ENCODE results near the gene VPS8.

VPS8 gene

DNA sequence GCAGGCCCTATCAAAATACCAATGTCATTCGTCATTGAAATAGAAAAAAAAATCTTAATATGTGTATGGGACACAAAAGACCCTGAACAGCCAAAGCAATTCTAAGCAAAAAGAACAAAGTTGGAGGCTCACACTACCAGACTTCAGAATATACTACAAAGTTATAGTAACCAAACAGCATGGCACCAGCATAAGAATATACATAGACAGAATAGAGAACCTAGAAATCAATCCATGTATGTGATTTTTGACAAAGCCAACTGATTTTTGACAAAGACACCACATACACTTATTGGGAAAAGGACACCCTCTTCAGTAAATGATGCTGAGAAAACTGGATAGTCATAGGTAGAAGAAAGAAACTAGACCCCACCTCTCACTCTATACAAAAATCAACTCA, 245.9 kb downstream of the VPS8 start:
- H3K9me3 ChIP-seq (ENCODE audit: control insufficient read depth, insufficient read depth, low read length) = peaks cover 13% of the 10 kb centered on the region
- H3K36me3 ChIP-seq (ENCODE audit: insufficient read depth, low read length) = no peaks in the 10 kb centered on the region
- no peaks in the 10 kb centered on the region for H3K4me1 ChIP-seq (ENCODE audit: insufficient read depth, low read length)
- H3K9ac ChIP-seq (ENCODE audit: low read depth, low read length) = no peak overlapping the region

DNA sequence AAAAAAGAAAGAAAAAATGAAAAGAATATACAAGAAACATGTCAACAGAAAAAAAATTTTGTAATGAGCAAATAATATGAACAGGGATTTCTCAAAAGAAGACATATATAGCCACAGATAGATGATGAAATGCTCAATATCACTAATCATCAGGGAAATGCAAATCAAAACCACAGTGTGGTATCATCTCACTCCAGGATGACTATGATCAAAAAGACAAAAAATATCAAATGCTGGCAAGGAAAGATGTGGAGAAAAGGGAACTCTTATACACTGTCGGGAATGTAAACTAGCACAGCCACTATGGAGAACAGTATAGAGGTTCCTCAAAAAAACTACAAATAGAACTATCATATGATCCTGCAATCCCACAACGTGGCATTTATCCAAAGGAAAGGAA, 246.8 kb downstream of the VPS8 start:
- no peaks in the 10 kb centered on the region for H3K36me3 ChIP-seq (ENCODE audit: insufficient read depth, low read length)
- H3K9ac ChIP-seq (ENCODE audit: low read depth, low read length) = no peak overlapping the region
- no peaks in the 10 kb centered on the region for H3K4me1 ChIP-seq (ENCODE audit: insufficient read depth, low read length)
- H3K9me3 ChIP-seq (ENCODE audit: control insufficient read depth, insufficient read depth, low read length) = peaks cover 13% of the 10 kb centered on the region

DNA sequence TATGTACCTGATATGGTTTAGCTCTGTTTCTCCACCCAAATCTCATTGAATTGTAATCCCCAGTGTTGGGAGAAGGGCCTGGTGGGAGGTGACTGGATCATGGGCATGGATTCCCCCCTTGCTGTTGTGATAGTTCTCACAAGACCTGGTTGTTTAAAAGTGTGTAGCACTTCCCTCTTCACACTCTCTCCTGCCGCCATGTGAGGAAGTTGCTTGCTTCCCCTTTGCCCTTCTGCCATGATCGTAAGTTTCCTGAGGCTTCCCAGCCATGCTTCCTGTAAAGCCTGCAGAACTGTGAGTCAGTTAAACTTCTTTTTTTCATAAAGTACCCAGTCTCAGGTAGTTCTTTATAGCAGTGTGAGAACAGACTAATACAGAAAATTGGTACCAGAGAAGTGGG, 247.8 kb downstream of the VPS8 start:
- Histone ChIP-seq H3K4me1 (ENCODE audit: insufficient read depth, low read length) (no peaks in the 10 kb centered on the region), H3K9ac (ENCODE audit: low read depth, low read length) (no peak overlapping the region), H3K36me3 (ENCODE audit: insufficient read depth, low read length) (no peaks in the 10 kb centered on the region), H3K9me3 (ENCODE audit: control insufficient read depth, insufficient read depth, low read length) (peaks cover 13% of the 10 kb centered on the region)

DNA sequence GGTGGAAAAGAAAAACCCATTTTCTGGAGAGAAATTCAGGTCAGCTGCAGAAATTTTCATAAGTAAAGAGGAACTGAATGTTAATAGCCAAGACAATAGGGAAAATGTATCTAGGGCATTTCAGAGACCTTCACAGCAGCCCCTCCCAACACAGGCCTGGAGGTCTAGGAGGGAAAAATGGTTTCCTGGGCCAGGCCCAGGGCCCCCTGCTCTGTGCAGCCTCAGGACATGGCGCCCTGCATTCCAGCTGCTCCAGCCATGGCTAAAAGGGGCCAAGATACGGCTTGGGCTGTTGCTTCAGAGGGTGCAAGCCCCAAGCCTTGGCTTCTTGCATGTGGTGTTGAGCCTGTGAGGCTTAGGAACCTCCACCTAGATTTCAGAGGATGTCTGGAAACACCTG, 248.7 kb downstream of the VPS8 start:
- Histone ChIP-seq H3K9me3 (ENCODE audit: control insufficient read depth, insufficient read depth, low read length) (peaks cover 13% of the 10 kb centered on the region), H3K4me1 (ENCODE audit: insufficient read depth, low read length) (no peaks in the 10 kb centered on the region), H3K9ac (ENCODE audit: low read depth, low read length) (no peak overlapping the region), H3K36me3 (ENCODE audit: insufficient read depth, low read length) (no peaks in the 10 kb centered on the region)

DNA sequence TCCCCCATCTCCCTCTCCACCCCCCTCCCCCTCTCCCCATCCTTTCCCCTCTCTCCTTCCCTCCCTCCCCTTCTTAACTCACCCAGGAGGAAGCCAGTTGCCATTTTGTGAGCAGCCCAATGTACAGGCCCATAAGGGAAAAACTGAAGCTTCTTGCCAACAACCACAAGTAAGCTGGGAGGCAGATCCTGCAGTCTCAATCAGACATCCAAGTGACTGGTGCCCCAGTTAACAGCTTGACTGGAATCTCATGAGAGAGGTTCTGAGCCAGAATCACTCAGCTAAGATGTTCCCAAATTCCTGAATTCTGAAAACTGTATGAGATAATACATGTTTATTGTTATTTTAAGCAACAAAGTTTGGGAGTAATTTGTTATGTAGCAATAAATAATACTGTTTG, 250.2 kb downstream of the VPS8 start:
- Histone ChIP-seq H3K36me3 (ENCODE audit: insufficient read depth, low read length) (no peaks in the 10 kb centered on the region), H3K4me1 (ENCODE audit: insufficient read depth, low read length) (no peaks in the 10 kb centered on the region), H3K9ac (ENCODE audit: low read depth, low read length) (no peak overlapping the region), H3K9me3 (ENCODE audit: control insufficient read depth, insufficient read depth, low read length) (peaks cover 13% of the 10 kb centered on the region)

DNA sequence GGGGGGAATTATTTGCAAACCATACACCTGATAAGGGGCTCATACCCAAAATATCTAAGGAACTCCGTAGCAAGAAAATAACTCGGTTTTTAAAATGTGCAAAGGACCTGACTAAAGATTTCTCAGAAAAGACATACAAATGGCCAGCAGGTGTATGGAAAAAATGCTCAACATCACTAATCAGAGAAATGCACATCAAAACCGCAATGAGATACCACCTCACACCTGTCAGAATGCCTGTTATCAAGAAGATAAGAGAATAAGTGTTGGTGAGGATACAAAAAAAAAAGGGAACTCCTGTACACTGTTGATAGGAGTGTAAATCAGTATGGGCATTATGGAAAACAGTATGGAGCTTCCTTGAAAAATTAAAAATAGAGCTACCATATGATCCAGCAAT, 251.5 kb downstream of the VPS8 start:
- Histone ChIP-seq H3K36me3 (ENCODE audit: insufficient read depth, low read length) (no peaks in the 10 kb centered on the region), H3K9ac (ENCODE audit: low read depth, low read length) (no peak overlapping the region), H3K9me3 (ENCODE audit: control insufficient read depth, insufficient read depth, low read length) (peaks cover 6% of the 10 kb centered on the region), H3K4me1 (ENCODE audit: insufficient read depth, low read length) (no peaks in the 10 kb centered on the region)

DNA sequence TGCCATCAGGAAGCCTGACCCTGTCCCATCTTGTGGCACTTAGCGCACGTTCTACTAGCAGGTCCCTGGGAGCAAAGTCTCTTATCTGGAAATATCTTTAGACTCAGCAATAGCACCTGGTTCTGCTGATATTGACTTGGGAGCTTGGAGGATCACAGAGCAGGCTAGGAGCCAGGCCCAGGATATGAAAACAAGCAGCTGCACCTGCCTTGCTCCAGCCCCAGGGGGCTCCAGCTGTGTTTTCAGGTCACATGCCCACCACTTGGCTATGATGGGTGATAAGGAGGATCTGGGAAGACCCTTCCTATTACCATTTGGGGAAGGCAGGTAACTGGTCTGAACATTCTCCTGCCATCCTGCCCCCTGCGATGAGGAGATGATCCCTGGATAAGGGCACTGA, 253.1 kb downstream of the VPS8 start:
- H3K9ac ChIP-seq (ENCODE audit: low read depth, low read length) = no peak overlapping the region
- H3K9me3 ChIP-seq (ENCODE audit: control insufficient read depth, insufficient read depth, low read length) = peaks cover 6% of the 10 kb centered on the region
- no peaks in the 10 kb centered on the region for H3K36me3 ChIP-seq (ENCODE audit: insufficient read depth, low read length)
- H3K4me1 ChIP-seq (ENCODE audit: insufficient read depth, low read length) = peaks cover under 1% of the 10 kb centered on the region; the same call in 1 of the 2 replicates

DNA sequence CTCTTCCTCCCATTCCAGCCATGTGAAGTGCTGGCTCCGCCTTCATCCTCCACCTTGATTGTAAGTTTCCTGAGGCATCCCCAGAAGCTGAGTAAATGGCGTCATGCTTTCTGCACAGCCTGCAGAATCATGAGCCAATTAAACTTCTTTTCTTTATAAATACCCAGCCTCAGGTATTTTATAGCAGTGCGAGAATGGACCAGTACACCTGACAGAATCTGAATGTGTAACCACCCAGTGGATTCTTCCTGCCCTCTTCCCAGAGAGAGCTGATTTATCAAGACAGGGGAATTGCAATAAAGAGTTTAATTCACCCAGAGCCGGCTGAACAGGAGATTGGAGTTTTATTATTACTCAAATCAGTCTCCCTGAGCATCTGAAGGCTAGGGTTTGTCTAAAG, 254.3 kb downstream of the VPS8 start:
- Histone ChIP-seq H3K9me3 (ENCODE audit: control insufficient read depth, insufficient read depth, low read length) (peaks cover 4% of the 10 kb centered on the region), H3K36me3 (ENCODE audit: insufficient read depth, low read length) (no peaks in the 10 kb centered on the region), H3K4me1 (ENCODE audit: insufficient read depth, low read length) (peaks cover 6% of the 10 kb centered on the region), H3K9ac (ENCODE audit: low read depth, low read length) (no peak overlapping the region)

DNA sequence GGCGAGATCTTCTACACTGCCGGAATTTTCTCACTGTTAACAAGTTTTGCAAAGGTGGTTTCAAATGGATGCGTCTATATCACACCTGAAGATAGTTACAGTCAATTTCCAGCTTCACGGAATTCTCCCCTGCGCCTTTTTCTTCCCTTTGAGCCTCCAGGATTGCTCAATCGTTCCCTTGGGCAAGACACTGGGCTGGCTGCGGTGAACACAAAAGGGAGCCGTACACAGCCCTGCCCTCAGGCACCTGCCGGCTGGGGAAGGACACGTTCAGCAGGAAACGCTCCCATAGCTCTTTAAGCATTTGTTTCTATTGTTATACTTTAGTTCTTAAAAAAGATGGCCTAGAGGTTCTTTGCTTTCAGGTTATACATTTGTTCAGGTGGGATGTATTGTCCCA, 255.2 kb downstream of the VPS8 start:
- Histone ChIP-seq H3K36me3 (ENCODE audit: insufficient read depth, low read length) (no peaks in the 10 kb centered on the region), H3K9ac (ENCODE audit: low read depth, low read length) (no peak overlapping the region), H3K4me1 (ENCODE audit: insufficient read depth, low read length) (peaks cover 8% of the 10 kb centered on the region), H3K9me3 (ENCODE audit: control insufficient read depth, insufficient read depth, low read length) (peaks cover 4% of the 10 kb centered on the region)

DNA sequence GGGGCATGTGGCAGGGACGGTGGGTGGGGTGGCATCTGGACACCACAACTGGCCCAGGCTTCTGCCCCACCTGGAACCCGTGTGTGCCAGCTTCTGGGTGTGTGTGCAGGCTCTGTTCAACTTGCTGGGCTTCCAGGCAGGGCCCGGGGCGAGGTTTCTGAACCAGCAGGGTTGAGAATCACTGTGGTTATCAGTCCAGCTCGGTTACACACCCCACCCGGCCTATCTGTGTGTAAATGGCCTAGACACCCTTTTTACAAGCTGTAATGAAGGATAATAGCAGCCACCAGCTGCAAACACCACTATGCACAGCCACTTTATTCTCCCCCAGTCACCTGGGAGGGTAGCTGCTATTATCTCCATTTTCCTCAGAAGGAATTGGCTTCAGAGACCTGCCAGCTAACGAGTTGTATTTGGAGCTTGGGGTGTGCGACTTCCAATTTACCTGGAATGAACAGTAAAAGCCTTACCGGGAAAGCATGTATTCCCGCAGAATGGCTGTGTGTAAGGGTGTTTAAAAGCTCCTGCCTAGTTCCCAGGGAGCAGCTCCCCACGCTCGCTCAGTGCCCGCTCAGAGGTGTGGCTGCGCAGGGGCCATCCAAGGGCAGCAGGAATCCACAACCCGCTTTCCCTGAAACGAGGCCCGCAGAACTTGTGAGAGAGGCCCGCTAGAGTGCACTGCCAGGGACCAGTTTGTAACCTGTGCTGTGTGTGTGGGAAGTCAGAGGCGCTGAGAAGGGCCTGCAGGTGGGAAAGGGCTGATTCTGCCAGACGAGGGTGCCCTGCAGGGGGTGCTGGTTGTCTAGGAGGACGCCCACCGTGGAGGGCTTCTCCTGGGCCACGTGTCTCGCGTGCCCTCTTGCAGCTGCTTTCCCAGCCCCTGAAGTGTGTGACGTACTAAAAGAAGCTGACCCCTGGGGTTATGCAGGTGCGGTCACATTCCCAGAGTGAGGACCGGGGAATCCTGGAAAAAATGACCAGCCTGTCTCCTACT, 257.4 kb downstream of the VPS8 start:
- peaks cover 8% of the 10 kb centered on the region for H3K4me1 ChIP-seq (ENCODE audit: insufficient read depth, low read length)
- H3K9ac ChIP-seq (ENCODE audit: low read depth, low read length) = no peak overlapping the region
- H3K36me3 ChIP-seq (ENCODE audit: insufficient read depth, low read length) = no peaks in the 10 kb centered on the region
- H3K9me3 ChIP-seq (ENCODE audit: control insufficient read depth, insufficient read depth, low read length) = peaks cover 4% of the 10 kb centered on the region; the same call in 1 of the 2 replicates

DNA sequence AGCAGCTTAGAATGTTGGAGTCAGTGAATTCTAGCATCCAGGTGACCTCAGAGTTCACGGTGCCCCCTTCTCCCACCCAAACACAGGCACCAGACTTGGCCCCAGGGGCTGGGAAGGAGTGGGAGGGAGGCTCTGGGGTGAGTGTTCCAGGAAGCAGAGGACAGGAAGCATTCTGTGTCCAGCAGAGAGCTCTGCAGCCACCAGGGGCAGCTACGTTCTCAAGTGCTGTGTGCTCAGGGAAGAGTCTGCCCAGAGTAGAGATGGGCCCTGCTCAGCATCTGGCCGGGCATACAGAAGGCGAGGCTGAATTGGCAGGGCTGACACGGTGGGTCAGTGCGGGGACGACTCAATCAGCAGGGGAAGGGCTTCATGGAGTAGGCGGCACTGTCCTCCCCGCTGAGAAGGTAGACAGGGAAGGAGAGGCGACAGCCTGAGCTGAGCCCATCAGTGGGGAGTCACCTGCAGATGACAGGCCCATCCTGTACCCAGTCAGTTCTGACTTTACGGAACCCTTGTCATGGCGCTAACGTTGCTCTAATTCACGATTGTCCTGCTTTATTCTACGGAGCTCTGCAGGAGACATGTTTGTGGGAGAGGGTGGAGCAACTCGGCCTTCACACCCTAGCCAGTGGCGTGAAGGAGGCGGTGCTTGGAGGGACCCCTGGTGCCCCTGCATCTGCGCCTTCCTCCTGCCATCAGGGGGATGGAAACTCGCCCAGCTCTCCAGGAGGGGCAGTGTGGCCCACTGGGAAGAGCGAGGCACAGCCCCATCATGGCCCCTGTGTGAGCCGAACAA, 258.7 kb downstream of the VPS8 start:
- Histone ChIP-seq H3K9me3 (ENCODE audit: control insufficient read depth, insufficient read depth, low read length) (peaks cover 4% of the 10 kb centered on the region; the same call in 1 of the 2 replicates), H3K4me1 (ENCODE audit: insufficient read depth, low read length) (peaks cover 8% of the 10 kb centered on the region), H3K36me3 (ENCODE audit: insufficient read depth, low read length) (no peaks in the 10 kb centered on the region), H3K9ac (ENCODE audit: low read depth, low read length) (peak overlapping the region; percentile 24; the same call in 1 of the 2 replicates)

DNA sequence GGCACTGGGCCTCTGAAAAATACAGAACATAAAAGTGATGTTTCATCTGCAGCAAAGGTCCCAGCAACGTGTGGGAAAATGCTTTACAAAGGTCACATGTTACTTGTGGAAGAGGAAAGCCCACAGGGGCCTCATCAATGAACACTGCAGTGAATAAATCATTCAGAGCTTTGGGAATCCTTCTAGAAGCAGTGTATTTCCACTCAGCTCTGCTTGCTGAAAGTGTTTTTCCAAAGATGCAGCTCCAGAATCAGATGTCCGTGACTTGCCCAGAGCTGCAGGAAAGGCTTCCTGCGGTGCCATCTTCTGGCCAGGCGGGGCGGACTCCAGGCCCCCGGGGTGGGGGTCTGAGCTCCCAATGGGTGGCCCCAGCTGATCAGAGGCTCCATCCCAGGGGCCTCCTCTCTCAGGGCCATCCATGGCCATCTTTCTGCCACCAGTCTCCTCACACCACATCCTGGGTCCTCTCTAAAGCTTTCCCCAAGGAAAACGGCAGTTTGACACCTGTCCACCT, 259.4 kb downstream of the VPS8 start:
- Histone ChIP-seq H3K9me3 (ENCODE audit: control insufficient read depth, insufficient read depth, low read length) (peaks cover 4% of the 10 kb centered on the region; the same call in 1 of the 2 replicates), H3K4me1 (ENCODE audit: insufficient read depth, low read length) (peaks cover 8% of the 10 kb centered on the region), H3K36me3 (ENCODE audit: insufficient read depth, low read length) (no peaks in the 10 kb centered on the region), H3K9ac (ENCODE audit: low read depth, low read length) (no peak overlapping the region)

DNA sequence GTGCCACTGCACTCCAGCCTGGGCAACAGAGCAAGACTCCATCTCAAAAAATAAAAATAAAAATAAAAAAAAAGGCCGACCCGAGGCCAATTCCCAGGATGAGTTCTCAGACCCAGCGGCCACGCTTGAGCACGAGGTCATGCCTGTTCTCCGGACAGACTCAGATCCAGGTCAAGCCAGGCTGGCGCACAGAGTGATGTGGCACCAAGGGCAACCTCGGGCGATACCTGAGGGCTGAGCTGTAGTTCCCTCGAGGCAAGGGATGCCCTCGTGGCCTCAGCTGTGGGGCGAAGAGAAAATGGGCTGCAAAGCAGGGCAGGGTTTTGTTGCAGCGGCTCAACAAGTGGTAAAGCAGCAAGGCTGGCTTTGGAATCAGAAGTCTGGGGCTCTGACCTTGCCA, 263.6 kb downstream of the VPS8 start:
- Histone ChIP-seq H3K36me3 (ENCODE audit: insufficient read depth, low read length) (no peaks in the 10 kb centered on the region), H3K4me1 (ENCODE audit: insufficient read depth, low read length) (peaks cover 4% of the 10 kb centered on the region; the same call in 1 of the 2 replicates), H3K9ac (ENCODE audit: low read depth, low read length) (no peak overlapping the region), H3K9me3 (ENCODE audit: control insufficient read depth, insufficient read depth, low read length) (no peaks in the 10 kb centered on the region)

DNA sequence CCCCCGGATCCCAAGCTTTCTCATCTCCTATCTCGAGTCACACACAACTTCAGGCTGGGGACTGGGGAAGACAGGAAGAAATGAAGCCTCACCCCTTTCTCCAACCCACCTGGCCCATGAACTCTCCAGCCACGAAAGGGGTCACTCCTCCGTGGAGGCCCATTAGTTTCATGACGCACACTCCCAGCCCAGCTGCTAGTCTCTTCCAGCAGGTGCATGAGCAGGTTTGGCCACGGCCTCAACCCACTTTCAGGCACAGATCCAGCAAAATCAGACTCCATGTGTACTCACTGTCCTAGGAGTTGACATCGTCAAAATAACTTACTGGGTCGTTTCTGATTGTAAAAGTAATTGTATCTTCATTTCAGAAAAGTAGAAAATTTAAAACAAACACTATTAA, 264.3 kb downstream of the VPS8 start:
- no peaks in the 10 kb centered on the region for H3K9me3 ChIP-seq (ENCODE audit: control insufficient read depth, insufficient read depth, low read length)
- peaks cover 2% of the 10 kb centered on the region; the same call in 1 of the 2 replicates for H3K4me1 ChIP-seq (ENCODE audit: insufficient read depth, low read length)
- no peak overlapping the region for H3K9ac ChIP-seq (ENCODE audit: low read depth, low read length)
- H3K36me3 ChIP-seq (ENCODE audit: insufficient read depth, low read length) = no peaks in the 10 kb centered on the region

Data from ES-I3 (cell line).